ENCODE results near the gene MIB1.

MIB1 gene

DNA sequence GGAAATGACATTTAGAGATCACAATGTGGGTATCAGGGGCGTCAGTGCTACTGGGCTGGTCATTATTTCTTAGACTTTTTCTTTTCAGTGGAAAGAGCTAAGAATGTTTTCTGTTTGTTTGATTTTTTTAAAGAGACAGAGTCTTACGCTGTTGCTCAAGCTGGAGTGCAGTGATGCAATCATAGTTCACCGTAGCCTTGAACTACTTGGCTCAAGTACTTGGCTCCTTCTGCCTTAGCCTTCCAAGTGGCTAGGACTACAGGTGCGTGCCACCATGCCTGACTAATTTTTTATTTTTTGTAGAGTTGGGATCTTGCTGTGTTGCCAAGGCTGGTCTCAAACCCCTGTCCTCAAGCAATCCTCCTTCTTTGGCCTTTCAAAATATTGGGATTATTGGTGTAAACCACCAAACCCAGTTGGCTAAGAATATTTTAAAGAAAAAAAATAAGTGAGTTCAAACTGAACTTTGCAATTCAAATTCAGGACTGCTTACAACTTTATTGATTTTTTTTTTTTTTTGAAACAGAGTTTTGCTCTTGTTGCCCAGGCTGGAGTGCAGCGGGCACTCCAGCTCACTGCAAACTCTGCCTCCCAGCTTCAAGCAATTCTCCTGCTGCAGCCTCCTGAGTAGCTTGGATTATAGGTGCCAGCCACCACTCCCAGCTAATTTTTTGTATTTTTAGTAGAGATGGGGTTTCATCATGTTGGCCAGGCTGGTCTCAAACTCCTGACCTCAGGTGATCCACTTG lies 154.2 kb downstream of the MIB1 start:
- H3K27ac ChIP-seq (ENCODE audit: extremely low read depth, low read depth, low read length): no peak overlapping the region
- POLR2A ChIA-PET: no interaction called here
- H3K4me3 ChIP-seq (ENCODE audit: low read depth, low read length): no peak overlapping the region
- no peaks in the 10 kb centered on the region for H3K4me1 ChIP-seq (ENCODE audit: control insufficient read depth, insufficient read depth, low read length)
- H3K9me3 ChIP-seq (ENCODE audit: control insufficient read depth, insufficient read depth, low read depth, low read length): no peaks in the 10 kb centered on the region
- CTCF ChIA-PET: interaction anchor here (0.7 kb wide), 1 partner anchor 803 kb away, joined by 3 read pairs; no protein-coding TSS in a partner anchor
- no peaks in the 10 kb centered on the region for H3K36me3 ChIP-seq (ENCODE audit: control insufficient read depth in 2 of 2, insufficient read depth in 1 of 2, low read length in 2 of 2)
- TF ChIP-seq KLF1 (tag by site-specific recombination; IDR thresholded peaks at IDR 0.05): no peak
- TF ChIP-seq, protein P1, sequence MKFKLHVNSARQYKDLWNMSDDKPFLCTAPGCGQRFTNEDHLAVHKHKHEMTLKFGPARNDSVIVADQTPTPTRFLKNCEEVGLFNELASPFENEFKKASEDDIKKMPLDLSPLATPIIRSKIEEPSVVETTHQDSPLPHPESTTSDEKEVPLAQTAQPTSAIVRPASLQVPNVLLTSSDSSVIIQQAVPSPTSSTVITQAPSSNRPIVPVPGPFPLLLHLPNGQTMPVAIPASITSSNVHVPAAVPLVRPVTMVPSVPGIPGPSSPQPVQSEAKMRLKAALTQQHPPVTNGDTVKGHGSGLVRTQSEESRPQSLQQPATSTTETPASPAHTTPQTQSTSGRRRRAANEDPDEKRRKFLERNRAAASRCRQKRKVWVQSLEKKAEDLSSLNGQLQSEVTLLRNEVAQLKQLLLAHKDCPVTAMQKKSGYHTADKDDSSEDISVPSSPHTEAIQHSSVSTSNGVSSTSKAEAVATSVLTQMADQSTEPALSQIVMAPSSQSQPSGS (tag by site-specific recombination; IDR thresholded peaks at IDR 0.05; ENCODE audit: low read depth): no peak
- no peak for TF ChIP-seq BCL11A (tag by site-specific recombination; IDR thresholded peaks at IDR 0.05; ENCODE audit: low read depth)
- no peak for TF ChIP-seq ZBTB7A (tag by site-specific recombination; IDR thresholded peaks at IDR 0.05; ENCODE audit: low read depth)
- TF ChIP-seq ZNF112 (tag by site-specific recombination; IDR thresholded peaks at IDR 0.05): no peak
- TF ChIP-seq, protein P2, sequence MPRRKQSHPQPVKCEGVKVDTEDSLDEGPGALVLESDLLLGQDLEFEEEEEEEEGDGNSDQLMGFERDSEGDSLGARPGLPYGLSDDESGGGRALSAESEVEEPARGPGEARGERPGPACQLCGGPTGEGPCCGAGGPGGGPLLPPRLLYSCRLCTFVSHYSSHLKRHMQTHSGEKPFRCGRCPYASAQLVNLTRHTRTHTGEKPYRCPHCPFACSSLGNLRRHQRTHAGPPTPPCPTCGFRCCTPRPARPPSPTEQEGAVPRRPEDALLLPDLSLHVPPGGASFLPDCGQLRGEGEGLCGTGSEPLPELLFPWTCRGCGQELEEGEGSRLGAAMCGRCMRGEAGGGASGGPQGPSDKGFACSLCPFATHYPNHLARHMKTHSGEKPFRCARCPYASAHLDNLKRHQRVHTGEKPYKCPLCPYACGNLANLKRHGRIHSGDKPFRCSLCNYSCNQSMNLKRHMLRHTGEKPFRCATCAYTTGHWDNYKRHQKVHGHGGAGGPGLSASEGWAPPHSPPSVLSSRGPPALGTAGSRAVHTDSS (tag by site-specific recombination; IDR thresholded peaks at IDR 0.05): no peak
- TF ChIP-seq, protein P3, sequence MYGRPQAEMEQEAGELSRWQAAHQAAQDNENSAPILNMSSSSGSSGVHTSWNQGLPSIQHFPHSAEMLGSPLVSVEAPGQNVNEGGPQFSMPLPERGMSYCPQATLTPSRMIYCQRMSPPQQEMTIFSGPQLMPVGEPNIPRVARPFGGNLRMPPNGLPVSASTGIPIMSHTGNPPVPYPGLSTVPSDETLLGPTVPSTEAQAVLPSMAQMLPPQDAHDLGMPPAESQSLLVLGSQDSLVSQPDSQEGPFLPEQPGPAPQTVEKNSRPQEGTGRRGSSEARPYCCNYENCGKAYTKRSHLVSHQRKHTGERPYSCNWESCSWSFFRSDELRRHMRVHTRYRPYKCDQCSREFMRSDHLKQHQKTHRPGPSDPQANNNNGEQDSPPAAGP (tag by site-specific recombination; IDR thresholded peaks at IDR 0.05): no peak
- TF ChIP-seq, protein P4, sequence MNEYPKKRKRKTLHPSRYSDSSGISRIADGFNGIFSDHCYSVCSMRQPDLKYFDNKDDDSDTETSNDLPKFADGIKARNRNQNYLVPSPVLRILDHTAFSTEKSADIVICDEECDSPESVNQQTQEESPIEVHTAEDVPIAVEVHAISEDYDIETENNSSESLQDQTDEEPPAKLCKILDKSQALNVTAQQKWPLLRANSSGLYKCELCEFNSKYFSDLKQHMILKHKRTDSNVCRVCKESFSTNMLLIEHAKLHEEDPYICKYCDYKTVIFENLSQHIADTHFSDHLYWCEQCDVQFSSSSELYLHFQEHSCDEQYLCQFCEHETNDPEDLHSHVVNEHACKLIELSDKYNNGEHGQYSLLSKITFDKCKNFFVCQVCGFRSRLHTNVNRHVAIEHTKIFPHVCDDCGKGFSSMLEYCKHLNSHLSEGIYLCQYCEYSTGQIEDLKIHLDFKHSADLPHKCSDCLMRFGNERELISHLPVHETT (tag by site-specific recombination; IDR thresholded peaks at IDR 0.05): no peak
- TF ChIP-seq, protein P5, sequence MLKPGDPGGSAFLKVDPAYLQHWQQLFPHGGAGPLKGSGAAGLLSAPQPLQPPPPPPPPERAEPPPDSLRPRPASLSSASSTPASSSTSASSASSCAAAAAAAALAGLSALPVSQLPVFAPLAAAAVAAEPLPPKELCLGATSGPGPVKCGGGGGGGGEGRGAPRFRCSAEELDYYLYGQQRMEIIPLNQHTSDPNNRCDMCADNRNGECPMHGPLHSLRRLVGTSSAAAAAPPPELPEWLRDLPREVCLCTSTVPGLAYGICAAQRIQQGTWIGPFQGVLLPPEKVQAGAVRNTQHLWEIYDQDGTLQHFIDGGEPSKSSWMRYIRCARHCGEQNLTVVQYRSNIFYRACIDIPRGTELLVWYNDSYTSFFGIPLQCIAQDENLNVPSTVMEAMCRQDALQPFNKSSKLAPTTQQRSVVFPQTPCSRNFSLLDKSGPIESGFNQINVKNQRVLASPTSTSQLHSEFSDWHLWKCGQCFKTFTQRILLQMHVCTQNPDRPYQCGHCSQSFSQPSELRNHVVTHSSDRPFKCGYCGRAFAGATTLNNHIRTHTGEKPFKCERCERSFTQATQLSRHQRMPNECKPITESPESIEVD (tag by site-specific recombination; IDR thresholded peaks at IDR 0.05): no peak
- no peak for TF ChIP-seq ZNF433 (tag by site-specific recombination; IDR thresholded peaks at IDR 0.05; ENCODE audit: low read depth)
- TF ChIP-seq ZNF37A (tag by site-specific recombination; IDR thresholded peaks at IDR 0.05): no peak
- no peak for TF ChIP-seq ZNF624 (tag by site-specific recombination; IDR thresholded peaks at IDR 0.05)
- TF ChIP-seq ZNF133 (tag by site-specific recombination; IDR thresholded peaks at IDR 0.05): no peak

DNA sequence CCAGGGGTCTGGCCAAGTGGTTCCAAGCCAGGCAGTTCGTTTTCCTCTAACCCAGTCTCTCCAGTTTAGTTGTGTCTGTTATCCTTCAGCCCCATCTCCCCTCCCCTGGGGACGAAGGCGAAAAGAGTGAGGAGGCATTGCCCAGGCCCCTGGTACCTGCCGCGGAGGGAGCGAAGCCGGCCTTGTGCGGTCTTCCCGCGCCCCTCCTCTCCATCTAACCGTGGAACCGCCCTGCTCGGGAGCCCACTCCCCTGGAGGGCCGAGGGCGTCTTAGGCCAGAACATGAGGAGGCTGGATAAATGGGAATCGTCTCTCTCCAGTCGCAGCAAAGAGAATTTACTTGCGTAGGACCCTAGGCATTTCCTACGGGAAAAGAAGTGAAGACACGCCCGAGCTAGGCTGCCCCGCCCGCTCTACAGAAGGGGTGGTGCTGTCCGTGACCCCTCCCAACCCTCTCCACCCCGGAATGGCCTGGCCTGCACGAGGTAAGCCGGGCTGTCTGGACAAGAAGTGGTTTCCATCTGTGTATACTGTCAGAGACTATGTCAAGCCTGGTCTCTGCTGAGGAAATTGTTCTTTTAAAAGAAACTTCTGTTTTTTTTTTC lies 156.2 kb downstream of the MIB1 start:
- CTCF ChIA-PET: interaction anchor here (0.7 kb wide), 2 partner anchors 14 to 938 kb away, joined by 3 read pairs; no protein-coding TSS in a partner anchor
- H3K27ac ChIP-seq (ENCODE audit: extremely low read depth, low read depth, low read length): no peak overlapping the region
- TF ChIP-seq ZNF423 (tag by site-specific recombination; IDR thresholded peaks at IDR 0.05) (no peak), ZNF221 (tag by site-specific recombination; IDR thresholded peaks at IDR 0.05; ENCODE audit: borderline replicate concordance) (no peak), KLF1 (tag by site-specific recombination; IDR thresholded peaks at IDR 0.05) (peak; percentile 70)
- no peak overlapping the region for H3K4me3 ChIP-seq (ENCODE audit: low read depth, low read length)
- no peaks in the 10 kb centered on the region for H3K4me1 ChIP-seq (ENCODE audit: control insufficient read depth, insufficient read depth, low read length)
- no peaks in the 10 kb centered on the region for H3K36me3 ChIP-seq (ENCODE audit: control insufficient read depth in 2 of 2, insufficient read depth in 1 of 2, low read length in 2 of 2)
- H3K9me3 ChIP-seq (ENCODE audit: control insufficient read depth, insufficient read depth, low read depth, low read length): no peaks in the 10 kb centered on the region
- POLR2A ChIA-PET: no interaction called here

All from HEK293 (cell line).